ENCODE data around the gene AGAP5. TPM values are rescaled to one million over a fixed set of nuclear protein-coding genes. Genes with fewer than 3 reads are reported as not detected.
"Not testable (repeated sequence)": the region's sequence is repeated elsewhere in the genome, so short reads cannot be mapped to it uniquely, and the experiment has no call there.

AGAP5 gene
- total RNA-seq, 1 donor from 2014 or later: 7.4 TPM

GRCh38 chr10:73715179-73716156 lies 17.6 kb upstream of the AGAP5 start:
- DNase-seq (ENCODE audit: low spot score): not testable (repeated sequence)

- not testable (repeated sequence) for DNase-seq (ENCODE audit: low spot score)
Measured at GRCh38 chr10:73714483-73714882, 16.6 kb upstream of the AGAP5 start.

- not testable (repeated sequence) for DNase-seq (ENCODE audit: low spot score)
Measured at GRCh38 chr10:73713912-73714311, 16.0 kb upstream of the AGAP5 start.

GRCh38 chr10:73711683-73712082 lies 13.8 kb upstream of the AGAP5 start:
- DNase-seq (ENCODE audit: low spot score): not testable (repeated sequence)

DNA sequence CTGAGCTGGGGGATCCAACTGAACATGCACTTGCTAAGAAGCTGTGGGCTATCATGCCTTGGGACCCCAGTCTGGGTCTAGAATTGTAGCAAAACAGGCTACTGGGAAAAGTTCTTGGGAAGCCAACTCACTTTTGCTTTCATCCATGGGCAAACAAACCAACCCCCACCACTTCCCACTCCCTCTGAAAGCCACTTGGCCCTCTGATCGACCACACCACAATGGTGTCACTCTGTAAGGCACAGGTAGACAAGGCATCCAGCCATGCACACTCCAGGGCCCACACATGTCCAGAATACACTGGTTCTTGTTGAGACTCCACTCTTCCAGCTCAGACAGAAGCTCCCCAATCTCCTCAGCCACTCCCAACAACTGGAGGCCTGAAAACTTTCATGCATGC lies 10.2 kb upstream of the AGAP5 start:
- DNase-seq (ENCODE audit: low spot score): not testable (repeated sequence)

DNA sequence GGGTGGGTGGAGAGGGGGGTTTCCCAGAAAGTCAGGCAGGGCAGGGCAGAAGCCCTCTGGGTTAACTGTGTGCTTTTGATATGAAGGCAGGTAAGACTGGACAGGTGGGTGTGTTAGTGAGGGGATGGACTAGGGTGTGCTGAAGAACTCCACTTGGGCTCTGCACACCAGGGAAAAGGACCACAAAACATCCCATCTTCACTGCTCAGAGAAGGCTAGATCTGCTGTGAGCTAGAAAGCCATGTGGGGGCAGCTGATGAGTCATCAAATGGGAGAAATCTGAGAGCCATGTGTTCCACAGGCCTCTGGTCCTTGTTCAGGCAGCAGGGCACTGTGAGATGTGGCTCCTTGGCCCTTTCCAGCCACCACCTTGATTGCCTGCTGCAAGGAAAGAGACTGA lies 9.7 kb upstream of the AGAP5 start:
- not testable (repeated sequence) for DNase-seq (ENCODE audit: low spot score)

DNA sequence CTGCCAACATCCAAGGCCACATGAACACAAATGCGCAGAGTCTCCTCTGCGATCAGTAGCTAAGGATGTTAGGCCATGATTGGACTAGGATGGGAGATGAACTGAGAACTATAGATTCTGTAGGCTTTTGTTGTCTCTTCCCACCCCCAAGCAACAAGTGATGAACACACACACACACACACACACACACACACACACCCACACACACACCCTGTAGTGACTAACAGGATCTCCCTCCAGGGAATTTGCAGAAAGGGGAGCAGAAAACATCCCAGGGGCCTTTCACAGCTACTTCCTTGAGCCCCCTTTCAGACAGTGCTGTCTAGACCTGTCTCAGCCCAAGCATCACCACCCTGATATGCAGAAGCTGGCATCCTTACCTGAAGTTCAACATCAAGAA lies 8.6 kb upstream of the AGAP5 start:
- not testable (repeated sequence) for DNase-seq (ENCODE audit: low spot score)

GRCh38 chr10:73705506-73706072 lies 7.7 kb upstream of the AGAP5 start:
- DNase-seq (ENCODE audit: low spot score): not testable (repeated sequence)

DNA sequence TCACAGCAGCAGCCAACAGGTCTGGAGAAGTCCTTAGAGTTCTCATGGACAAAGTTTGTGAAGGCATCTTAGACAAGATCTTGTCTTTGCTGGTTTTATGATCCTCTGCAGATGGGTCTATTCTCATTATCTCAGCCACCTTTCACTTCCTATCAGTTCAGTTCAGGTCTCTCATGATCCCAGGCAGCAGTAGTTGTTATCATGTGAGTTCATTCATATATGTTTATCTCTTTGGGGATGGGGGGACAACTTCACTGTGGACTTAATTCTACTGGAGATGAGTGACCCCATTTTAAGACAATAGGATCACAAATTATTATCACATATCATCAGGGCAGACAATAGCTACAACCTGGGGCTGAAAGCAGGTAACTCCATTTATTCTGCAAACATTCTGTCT lies 6.0 kb upstream of the AGAP5 start:
- not testable (repeated sequence) for DNase-seq (ENCODE audit: low spot score)

DNA sequence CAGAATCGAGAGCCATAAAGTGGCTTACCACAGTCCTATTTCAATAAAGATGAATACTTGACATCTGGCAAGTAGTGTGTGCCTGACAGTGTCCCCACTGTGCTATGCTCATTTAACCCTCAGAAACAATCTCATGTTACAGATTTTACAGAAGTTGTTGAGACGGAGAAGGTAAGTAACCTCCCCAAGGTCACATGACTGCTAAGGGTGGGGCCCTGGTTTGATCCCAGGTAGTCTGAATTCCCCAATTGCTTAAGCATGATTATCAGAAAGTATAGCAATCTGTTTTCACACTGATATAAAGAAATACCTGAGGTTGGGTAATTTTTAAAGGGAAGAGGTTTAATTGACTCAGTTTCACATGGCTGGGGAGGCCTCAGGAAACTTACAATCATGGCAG lies 910 bp upstream of the AGAP5 start:
- DNase-seq (ENCODE audit: low spot score): not testable (repeated sequence)

DNA sequence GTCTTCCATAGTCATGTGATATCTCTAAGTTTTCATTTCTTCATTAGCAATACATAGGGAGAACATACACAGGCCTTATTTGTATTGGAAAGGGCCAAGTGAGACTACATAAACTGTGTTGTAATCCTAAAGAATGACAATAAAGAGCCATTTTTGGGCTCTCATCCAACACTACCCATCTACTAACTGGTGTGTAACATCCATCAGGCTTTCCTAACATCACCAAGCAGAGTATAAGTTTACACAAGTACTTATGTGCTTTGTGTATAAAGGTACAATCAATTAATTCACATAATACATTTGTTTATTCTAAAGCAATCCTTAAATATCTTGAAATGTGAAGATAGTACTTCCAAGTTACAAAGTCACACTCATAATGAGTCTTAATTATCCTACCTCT lies 2.6 kb downstream of the AGAP5 start:
- not testable (repeated sequence) for DNase-seq (ENCODE audit: low spot score)

DNA sequence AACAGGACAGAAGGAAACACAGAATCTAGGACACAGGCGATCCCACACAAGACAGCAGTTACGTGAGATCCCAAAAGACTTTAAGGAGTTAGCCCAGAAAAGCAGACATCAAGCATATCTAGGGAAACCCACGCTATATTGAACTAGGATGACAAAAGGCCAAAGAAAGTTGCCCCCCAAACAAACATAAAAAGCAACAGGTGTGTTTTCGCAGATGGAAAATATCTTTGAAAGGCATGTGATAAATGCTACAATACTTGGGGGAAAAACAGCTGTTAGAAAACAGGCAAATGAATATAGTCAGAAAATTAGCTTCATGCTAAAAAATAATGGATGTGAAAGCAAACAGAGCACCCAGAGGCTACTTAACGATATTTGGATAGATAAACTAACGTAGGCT lies 7.2 kb downstream of the AGAP5 start:
- DNase-seq (ENCODE audit: low spot score): not testable (repeated sequence)

GRCh38 chr10:73689596-73689995 lies 8.3 kb downstream of the AGAP5 start:
- not testable (repeated sequence) for DNase-seq (ENCODE audit: low spot score)

GRCh38 chr10:73687641-73688040 lies 10.3 kb downstream of the AGAP5 start:
- not testable (repeated sequence) for DNase-seq (ENCODE audit: low spot score)

- not testable (repeated sequence) for DNase-seq (ENCODE audit: low spot score)
Measured at GRCh38 chr10:73674546-73674945, 23.4 kb downstream of the AGAP5 start.

- DNase-seq (ENCODE audit: low spot score): not testable (repeated sequence)
Measured at GRCh38 chr10:73668378-73668777, 29.5 kb downstream of the AGAP5 start.

DNA sequence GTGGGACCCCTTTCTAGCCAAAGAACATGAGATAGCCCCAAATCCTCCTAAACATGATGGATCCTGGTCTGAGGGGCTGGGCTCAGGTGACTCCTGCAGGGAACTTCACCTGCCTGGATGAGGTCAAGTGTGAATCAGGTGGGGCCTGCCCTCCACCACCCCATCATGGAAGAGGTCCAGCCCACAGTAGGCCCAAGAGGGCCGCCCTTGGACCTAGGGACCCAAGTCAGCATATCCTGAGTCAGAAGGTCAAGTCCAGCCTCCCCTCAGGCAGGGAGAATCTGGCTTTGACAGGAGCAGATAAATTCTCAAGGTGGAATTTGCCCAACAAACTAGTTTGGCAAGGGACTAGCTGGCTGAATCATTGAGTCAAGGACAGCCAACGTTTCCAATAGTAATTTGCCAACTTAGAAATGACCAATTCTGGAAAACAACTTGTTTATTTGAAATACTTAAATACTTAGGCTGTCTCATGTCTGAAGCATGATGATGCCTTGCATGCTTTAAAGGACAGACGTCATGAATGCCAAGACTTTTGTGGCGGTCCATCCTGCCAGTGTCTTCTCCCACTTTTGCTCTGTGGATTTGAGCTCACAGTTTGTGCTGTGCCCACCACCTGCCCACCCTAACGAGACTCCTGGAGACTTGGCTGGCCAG lies 31.6 kb downstream of the AGAP5 start:
- DNase-seq (ENCODE audit: low spot score): not testable (repeated sequence)

- DNase-seq (ENCODE audit: low spot score): not testable (repeated sequence)
Measured at GRCh38 chr10:73665581-73665980, 32.3 kb downstream of the AGAP5 start.

- DNase-seq (ENCODE audit: low spot score): not testable (repeated sequence)
Measured at GRCh38 chr10:73664156-73665040, 33.5 kb downstream of the AGAP5 start.

GRCh38 chr10:73663621-73664020 lies 34.3 kb downstream of the AGAP5 start:
- not testable (repeated sequence) for DNase-seq (ENCODE audit: low spot score)

- DNase-seq (ENCODE audit: low spot score): not testable (repeated sequence)
Measured at GRCh38 chr10:73662705-73663104, 35.2 kb downstream of the AGAP5 start.
